HG03039 (cell line): Measurements from ENCODE around the gene PLCB1.
"Not testable (repeated sequence)": the region's sequence is repeated elsewhere in the genome, so short reads cannot be mapped to it uniquely, and the experiment has no call there.

ENCODE experiments used
- ATAC-seq: cut with Tn5 transposase; IDR thresholded peaks from one replicate; pipeline ENCODE4 v1.9.1; 2021; ENCODE audit warnings: mild to moderate bottlenecking, moderate library complexity; ENCODE audit not compliant: unreplicated experiment

Gene PLCB1

GRCh38 chr20:8362457-8362856 is 230.4 kb downstream of the PLCB1 start:
- no peak for ATAC-seq

GRCh38 chr20:8363970-8364733 is 232.1 kb downstream of the PLCB1 start:
- no peak for ATAC-seq

GRCh38 chr20:8364734-8365078 is 232.6 kb downstream of the PLCB1 start:
- no peak for ATAC-seq

- ATAC-seq = no peak
Observed at GRCh38 chr20:8365634-8366033, 233.6 kb downstream of the PLCB1 start.

GRCh38 chr20:8366303-8366923 is 234.3 kb downstream of the PLCB1 start:
- no peak for ATAC-seq

- ATAC-seq = no peak
Observed at GRCh38 chr20:8367689-8368088, 235.6 kb downstream of the PLCB1 start.

- no peak for ATAC-seq
Observed at GRCh38 chr20:8368670-8369069, 236.6 kb downstream of the PLCB1 start.

- no peak for ATAC-seq
Observed at GRCh38 chr20:8369311-8369710, 237.2 kb downstream of the PLCB1 start.

GRCh38 chr20:8370774-8371173 is 238.7 kb downstream of the PLCB1 start:
- ATAC-seq = no peak

- no peak for ATAC-seq
Observed at GRCh38 chr20:8372824-8373380, 240.8 kb downstream of the PLCB1 start.

- ATAC-seq = no peak
Observed at GRCh38 chr20:8373579-8373978, 241.5 kb downstream of the PLCB1 start.

- ATAC-seq = no peak
Observed at GRCh38 chr20:8375898-8376297, 243.8 kb downstream of the PLCB1 start.

- no peak for ATAC-seq
Observed at GRCh38 chr20:8376940-8377339, 244.9 kb downstream of the PLCB1 start.

GRCh38 chr20:8379125-8379524 is 247.1 kb downstream of the PLCB1 start:
- ATAC-seq = not testable (repeated sequence)

- ATAC-seq = no peak
Observed at GRCh38 chr20:8385247-8385646, 253.2 kb downstream of the PLCB1 start.

- ATAC-seq = no peak
Observed at GRCh38 chr20:8386991-8387390, 254.9 kb downstream of the PLCB1 start.

- ATAC-seq = no peak
Observed at GRCh38 chr20:8388141-8388540, 256.1 kb downstream of the PLCB1 start.

GRCh38 chr20:8388707-8389106 is 256.6 kb downstream of the PLCB1 start:
- no peak for ATAC-seq

- ATAC-seq = no peak
Observed at GRCh38 chr20:8389381-8390036, 257.4 kb downstream of the PLCB1 start.

GRCh38 chr20:8390037-8390433 is 258.0 kb downstream of the PLCB1 start:
- ATAC-seq = no peak

GRCh38 chr20:8390500-8390899 is 258.4 kb downstream of the PLCB1 start:
- no peak for ATAC-seq

- ATAC-seq = no peak
Observed at GRCh38 chr20:8393381-8393780, 261.3 kb downstream of the PLCB1 start.
